HG03196 (cell line): ENCODE results near the gene PLD2.
"Not testable (repeated sequence)": the region's sequence is repeated elsewhere in the genome, so short reads cannot be mapped to it uniquely, and the experiment has no call there.

Experiments used
- ATAC-seq: cut with Tn5 transposase; IDR thresholded peaks from one replicate; pipeline ENCODE4 v1.9.1; 2021; ENCODE audit not compliant: unreplicated experiment

Gene PLD2

GRCh38 chr17:4854111-4854681, 47.2 kb downstream of the PLD2 start:
- ATAC-seq = no peak

GRCh38 chr17:4856271-4856936, 49.5 kb downstream of the PLD2 start:
- no peak for ATAC-seq

- no peak for ATAC-seq
Measured at GRCh38 chr17:4856937-4857314, 50.0 kb downstream of the PLD2 start.

GRCh38 chr17:4857347-4857746, 50.4 kb downstream of the PLD2 start:
- not testable (repeated sequence) for ATAC-seq

GRCh38 chr17:4858068-4858881, 51.3 kb downstream of the PLD2 start:
- no peak for ATAC-seq

GRCh38 chr17:4858882-4859260, 51.9 kb downstream of the PLD2 start:
- ATAC-seq = no peak

GRCh38 chr17:4859816-4860625, 53.1 kb downstream of the PLD2 start:
- no peak for ATAC-seq

- no peak for ATAC-seq
Measured at GRCh38 chr17:4860651-4861050, 53.7 kb downstream of the PLD2 start.

GRCh38 chr17:4861052-4861451, 54.1 kb downstream of the PLD2 start:
- no peak for ATAC-seq

- ATAC-seq = no peak
Measured at GRCh38 chr17:4862720-4863119, 55.8 kb downstream of the PLD2 start.

- no peak for ATAC-seq
Measured at GRCh38 chr17:4863321-4863720, 56.4 kb downstream of the PLD2 start.

- ATAC-seq = not testable (repeated sequence)
Measured at GRCh38 chr17:4867535-4867934, 60.6 kb downstream of the PLD2 start.

GRCh38 chr17:4869058-4869998, 62.4 kb downstream of the PLD2 start:
- ATAC-seq = not testable (repeated sequence)

- no peak for ATAC-seq
Measured at GRCh38 chr17:4870855-4871254, 63.9 kb downstream of the PLD2 start.

- ATAC-seq = no peak
Measured at GRCh38 chr17:4872786-4873185, 65.8 kb downstream of the PLD2 start.
